GM10248 (cell line): Measurements from ENCODE around the gene MEIKIN.

Experiments used
- CTCF ChIA-PET: fragments of 300-600 bp; sonication (Branson Sonifier 250); formaldehyde crosslinking; extraction: SDS; loops from one replicate; lab custom pipeline; 2021; ENCODE audit warnings: antibody characterized with exemption; lab: Yijun Ruan, JAX
- POLR2A ChIA-PET: fragments of 350-650 bp; sonication (Branson Sonifier 250); formaldehyde crosslinking; extraction: SDS; loops from one replicate; lab custom pipeline; 2020; ENCODE audit warnings: antibody characterized with exemption; lab: Yijun Ruan, JAX
- DNase-seq: peaks from one replicate; pipeline ENCODE4 v3.0.0; 2012; ENCODE audit errors: extremely low spot score
- TF ChIP-seq, protein P1 (sequence below): IDR thresholded peaks from 2 replicates; pipeline ENCODE4 v1.5.1; 2012; ENCODE audit warnings: mild to moderate bottlenecking, low read depth; ENCODE audit errors: extremely low read depth, missing control alignments, control extremely low read depth

Gene MEIKIN

DNA sequence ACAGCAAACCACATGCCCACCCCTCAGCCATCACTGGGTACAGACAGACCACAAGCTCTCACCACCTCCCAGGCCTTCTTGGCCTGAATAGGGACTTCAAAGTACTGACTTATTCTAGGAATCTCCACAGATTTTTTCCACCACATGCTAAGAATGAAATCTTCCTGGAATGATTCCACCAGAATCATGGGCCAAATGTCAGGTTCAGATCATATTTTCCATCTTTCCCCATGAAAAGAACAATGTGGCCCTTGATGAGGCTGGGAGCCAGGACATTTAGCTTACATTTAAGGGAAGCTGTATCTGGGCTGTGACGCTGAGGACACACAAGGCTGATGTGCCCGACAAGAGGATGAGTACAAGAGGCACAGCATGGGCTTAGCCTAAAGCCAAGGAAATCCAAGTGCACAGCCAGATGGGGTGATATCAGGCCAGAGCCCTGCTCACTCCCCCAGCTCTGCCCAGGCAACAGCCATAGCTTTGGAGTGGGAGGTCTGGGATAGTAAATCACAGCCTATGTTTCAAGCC is 37.8 kb upstream of the MEIKIN start:
- ChIA-PET CTCF (interaction anchor here (1.1 kb wide), 1 partner anchor 24 kb away, joined by 4 read pairs; no protein-coding TSS in a partner anchor), POLR2A (no interaction called here)
- TF ChIP-seq, protein P1, sequence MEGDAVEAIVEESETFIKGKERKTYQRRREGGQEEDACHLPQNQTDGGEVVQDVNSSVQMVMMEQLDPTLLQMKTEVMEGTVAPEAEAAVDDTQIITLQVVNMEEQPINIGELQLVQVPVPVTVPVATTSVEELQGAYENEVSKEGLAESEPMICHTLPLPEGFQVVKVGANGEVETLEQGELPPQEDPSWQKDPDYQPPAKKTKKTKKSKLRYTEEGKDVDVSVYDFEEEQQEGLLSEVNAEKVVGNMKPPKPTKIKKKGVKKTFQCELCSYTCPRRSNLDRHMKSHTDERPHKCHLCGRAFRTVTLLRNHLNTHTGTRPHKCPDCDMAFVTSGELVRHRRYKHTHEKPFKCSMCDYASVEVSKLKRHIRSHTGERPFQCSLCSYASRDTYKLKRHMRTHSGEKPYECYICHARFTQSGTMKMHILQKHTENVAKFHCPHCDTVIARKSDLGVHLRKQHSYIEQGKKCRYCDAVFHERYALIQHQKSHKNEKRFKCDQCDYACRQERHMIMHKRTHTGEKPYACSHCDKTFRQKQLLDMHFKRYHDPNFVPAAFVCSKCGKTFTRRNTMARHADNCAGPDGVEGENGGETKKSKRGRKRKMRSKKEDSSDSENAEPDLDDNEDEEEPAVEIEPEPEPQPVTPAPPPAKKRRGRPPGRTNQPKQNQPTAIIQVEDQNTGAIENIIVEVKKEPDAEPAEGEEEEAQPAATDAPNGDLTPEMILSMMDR = no peak
- DNase-seq = no peak

DNA sequence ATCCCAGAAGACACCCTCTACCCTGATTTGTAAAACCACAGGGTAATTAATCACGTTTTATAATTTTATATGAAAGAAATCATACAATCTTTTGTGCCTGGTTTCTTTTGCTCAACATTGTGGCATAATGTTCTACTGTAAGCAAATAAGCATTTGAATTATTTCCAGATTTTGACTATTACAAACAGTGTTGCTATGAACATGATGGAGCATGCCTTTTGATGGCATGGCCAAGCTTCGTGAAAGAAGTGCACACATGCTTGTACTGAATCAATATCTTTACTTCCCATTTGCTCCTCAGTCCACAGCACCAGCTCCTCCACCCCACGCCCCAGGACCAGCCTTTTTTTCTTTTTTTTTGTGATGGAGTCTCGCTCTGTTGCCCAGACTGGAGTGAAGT is 36.1 kb upstream of the MEIKIN start:
- POLR2A ChIA-PET = no interaction called here
- CTCF ChIA-PET = interaction anchor here (0.8 kb wide), 1 partner anchor 25 kb away, joined by 3 read pairs; no protein-coding TSS in a partner anchor
- TF ChIP-seq, protein P1 = no peak
- no peak for DNase-seq

DNA sequence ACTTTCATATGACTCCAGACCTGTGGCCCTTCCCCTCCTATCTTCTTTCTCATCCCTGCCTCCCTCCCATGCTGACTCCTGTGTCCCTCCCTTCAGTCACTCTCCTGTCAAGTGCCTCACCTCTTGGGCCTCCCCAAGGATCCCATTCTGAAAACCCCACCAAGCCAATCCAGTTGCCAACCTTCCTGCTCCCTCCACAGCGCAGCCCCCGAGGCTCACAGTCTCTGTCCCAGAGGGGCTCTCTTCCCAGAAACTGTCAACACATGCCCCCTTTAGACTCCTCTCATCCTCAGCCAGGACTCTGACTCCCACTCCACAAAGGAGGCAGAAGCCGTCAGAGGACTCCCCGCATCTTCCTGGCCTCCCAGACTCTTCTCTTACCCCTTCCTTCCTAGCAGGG is 35.2 kb upstream of the MEIKIN start:
- POLR2A ChIA-PET = no interaction called here
- TF ChIP-seq, protein P1 = no peak
- CTCF ChIA-PET = interaction anchor here (0.8 to 1.3 kb wide), 3 partner anchors 9 to 27 kb away, joined by 3 read pairs; no protein-coding TSS in a partner anchor
- DNase-seq = no peak

DNA sequence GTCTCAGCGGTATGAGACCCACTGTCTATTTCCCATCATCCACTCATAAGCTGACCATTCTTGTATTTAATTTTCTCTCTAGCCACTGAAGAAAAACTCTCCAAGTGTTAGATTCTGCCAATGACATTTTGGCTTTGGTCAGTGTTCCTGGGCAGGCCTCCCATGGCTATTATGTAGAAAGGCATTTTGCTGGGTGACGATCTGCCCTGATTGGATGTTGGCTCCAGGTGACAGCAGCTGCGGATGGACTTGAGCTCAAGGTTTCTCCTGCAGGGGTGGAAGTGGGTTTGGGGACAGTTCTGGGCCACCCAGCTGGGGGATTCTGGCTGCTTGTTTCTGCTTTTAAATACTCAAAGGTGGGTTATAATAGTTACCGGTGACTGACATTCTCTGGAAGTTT is 34.4 kb upstream of the MEIKIN start:
- TF ChIP-seq, protein P1 = no peak
- ChIA-PET CTCF (interaction anchor here (1.0 to 1.3 kb wide), 2 partner anchors 17 to 28 kb away, joined by 3 read pairs; no protein-coding TSS in a partner anchor), POLR2A (no interaction called here)
- no peak for DNase-seq

DNA sequence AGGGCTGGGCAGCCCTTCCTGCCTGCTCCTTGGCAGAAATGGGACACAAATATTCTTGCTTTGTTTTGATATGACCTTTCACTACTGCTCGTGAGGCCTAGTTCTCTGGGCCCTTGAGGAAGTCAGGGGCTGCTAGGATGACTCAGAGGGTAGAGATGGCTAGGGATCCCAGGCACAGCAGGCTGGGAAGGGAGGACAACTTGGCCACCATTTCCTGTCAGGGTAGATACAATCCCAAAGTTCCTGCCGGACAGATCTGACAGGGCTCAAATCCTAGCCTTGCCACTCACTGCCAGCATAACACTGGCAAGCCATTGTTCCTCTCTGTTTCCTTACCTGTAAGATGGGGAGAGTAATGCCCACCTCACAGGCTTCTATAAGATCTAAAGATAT is 31.7 kb upstream of the MEIKIN start:
- no peak for DNase-seq
- TF ChIP-seq, protein P1 = no peak
- POLR2A ChIA-PET = no interaction called here
- CTCF ChIA-PET = interaction anchor here (1.0 kb wide), 1 partner anchor 11 kb away, joined by 3 read pairs; no protein-coding TSS in a partner anchor

DNA sequence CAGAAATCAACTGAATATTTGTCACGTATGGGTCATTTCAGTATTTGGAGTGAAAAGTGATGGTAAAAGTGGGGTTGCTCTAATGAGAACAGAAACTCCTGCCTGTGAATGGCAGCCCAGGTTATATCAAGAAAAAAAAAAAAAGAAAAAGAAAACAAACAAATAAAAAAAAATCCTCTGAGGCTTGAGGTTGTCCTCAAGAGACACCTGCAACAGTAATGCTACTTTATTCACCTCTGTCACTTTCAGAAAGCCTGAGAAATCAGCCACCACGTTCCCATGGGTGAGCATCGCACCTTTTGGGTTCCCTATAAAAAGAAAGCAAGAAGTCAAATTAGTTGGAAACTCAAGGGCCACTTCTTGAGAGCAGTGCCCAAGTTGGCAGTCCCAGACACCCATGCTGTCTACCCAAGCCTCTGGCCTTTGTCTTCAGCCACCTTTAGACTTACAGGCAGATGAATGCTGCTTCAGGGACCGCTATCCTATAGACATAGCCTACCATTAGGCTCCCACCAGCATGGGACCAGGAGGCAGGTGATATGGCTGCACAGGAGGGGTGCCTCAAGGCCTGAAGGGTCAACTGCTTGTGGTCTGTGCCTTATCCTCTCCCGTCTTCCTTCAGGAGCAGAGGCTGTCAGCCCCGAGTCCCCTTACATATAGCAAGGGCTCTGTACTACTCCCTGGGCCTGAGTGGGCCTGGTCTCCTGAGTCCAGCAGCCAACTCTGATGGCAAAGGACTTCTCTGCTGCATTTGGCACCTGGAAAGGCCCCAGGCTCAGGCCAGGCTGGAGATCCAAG is 31.1 kb upstream of the MEIKIN start:
- ChIA-PET POLR2A (no interaction called here), CTCF (no interaction called here)
- no peak for DNase-seq
- TF ChIP-seq, protein P1 = no peak
